ENCODE results near the gene HOXB4.

The HOXB4 gene

DNA sequence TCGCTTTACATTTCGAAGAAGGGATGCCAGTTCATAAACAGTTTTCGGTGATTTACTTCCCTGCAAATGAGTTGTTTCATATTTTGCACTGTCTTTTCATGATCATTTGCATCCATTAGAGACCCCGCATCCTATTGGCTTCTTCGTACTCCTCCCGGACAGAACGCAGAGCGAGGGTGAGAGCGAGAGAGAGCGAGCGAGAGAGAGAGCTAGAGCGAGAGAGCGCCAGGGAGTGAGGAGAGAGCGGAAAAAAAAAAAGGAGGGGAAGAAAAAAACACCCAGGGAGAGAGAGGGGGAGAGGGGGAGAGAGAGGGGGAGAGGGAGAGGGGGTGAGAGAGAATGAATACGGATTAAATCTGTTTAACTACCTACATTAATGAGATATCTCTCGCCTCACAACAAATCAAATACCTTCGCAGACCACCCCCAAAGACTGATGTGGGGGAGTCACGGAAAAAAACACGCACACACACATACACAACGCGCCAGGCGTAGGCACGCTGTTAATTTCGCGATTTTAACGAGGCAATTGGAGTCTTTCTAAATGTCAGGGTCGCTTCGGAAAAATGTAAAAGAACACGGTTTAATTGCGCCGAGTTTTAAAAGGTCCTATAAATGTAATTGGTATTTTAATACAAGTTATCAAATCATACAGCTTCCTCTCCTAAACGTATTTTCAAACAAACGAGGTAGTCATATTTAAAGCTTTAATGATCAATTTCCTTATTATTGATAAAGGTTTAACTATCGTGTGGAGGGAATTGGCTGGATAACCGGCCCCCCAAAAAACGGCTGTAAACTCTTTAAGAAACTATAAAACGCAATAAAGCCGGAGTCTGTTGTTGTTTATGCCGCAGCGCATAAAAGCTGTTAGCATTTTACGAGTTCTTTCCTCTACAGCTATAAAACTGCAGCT, 37.2 kb upstream of the HOXB4 start, which contains the start of gene HOXB8:
TSS of gene HOXB8 (minus strand) at position 246 of the 916 bp plus-strand sequence. CDS start 588 bp downstream, outside the sequence.
- no peak for DNase-seq (ENCODE audit: low read depth)

DNA sequence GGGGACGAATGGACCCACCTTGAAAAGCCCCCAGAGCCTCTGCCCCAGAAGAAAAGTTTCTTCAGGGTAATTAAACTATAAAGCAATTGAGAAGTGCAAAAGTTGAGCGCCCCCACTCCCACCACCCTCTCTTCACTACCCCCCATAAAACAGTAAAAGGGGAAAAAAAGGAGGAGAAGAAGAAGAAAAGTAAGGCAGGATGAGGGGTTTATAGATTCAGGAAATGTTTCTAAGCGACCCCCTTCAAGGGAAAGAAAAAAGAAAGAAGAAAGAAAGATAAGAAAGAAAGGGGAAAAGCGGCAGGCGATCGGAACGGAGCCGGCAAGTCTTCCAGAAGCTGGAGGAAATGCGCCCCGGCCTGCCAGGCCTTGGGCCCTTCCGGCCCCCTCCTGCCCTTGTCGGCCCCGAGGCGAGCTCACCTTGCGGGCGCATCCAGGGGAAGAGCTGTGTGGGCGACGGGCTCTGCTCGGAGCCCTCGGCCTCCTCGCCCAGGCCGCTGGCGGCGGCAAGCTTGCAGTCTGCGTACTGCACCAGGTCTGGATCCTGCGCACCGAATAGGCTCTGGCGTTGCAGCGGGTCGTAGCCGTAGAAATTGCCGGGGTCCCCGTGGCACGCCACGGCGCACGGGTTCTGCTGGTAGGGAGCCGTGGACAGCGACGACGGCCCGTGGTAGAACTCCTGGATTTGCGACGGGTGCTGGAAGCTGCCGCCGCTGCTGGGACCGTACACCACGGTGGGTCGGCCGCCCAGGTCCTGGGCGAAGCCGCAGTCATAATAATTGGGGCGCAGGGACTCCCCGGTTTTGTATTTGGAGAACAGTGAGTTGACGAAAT, 35.9 kb upstream of the HOXB4 start:
- DNase-seq (ENCODE audit: low read depth) = no peak

DNA sequence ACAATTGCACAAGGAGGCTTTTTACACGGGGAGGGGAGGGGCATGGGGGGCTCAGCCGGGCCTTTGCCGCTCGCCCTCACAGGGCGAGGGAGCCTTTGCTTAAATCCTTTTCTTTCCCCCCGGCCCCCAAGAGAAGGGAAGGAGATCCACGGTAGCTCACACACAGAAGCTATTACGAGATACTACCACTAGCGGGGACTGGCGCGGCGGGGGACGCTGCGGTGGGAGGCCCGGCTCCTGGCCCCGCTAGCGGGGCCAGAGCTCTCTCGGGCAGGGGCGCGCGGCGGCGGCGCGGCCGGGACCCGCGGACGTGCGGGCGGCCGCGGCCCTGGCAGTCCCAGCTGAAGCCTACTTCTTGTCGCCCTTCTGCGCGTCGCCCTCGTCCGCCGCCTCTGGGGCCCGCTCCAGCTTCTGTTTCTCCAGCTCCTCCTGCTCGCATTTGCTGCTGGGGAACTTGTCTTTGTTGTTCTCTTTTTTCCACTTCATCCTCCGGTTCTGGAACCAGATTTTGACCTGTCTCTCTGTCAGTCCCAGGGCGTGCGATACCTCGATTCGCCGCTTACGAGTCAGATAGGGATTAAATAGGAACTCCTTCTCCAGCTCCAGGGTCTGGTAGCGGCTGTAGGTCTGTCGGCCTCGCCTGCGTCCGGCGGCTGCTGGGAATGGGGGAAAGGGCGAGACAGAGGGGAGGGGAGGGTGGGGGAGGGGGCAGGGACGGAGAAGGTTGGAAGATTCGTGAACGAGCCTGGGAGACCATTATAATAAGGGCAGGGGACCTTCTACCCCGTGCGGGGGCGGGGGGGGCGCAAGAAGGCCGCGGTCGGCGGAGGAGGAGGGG, 34.9 kb upstream of the HOXB4 start:
- DNase-seq (ENCODE audit: low read depth) = no peak

DNA sequence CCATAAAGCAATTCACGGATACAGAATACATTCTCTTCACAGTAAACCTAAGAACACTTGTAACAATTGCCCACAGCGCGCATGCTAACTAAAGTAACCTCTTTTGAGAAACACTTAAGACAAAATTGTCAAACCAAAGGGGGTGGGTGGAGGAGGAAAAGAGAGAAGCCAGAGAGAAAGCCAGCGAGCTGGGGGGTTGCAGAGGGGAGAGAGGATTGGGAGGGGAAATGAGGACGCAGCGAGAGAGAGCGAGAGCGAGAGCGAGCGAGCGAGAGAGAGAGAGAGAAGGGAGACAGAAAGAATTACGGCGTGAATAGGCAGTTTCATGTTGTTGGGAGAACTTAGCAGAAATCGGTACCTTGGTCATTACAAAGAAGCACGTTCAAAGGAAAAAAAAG, 34.3 kb upstream of the HOXB4 start:
- no peak for DNase-seq (ENCODE audit: low read depth)

DNA sequence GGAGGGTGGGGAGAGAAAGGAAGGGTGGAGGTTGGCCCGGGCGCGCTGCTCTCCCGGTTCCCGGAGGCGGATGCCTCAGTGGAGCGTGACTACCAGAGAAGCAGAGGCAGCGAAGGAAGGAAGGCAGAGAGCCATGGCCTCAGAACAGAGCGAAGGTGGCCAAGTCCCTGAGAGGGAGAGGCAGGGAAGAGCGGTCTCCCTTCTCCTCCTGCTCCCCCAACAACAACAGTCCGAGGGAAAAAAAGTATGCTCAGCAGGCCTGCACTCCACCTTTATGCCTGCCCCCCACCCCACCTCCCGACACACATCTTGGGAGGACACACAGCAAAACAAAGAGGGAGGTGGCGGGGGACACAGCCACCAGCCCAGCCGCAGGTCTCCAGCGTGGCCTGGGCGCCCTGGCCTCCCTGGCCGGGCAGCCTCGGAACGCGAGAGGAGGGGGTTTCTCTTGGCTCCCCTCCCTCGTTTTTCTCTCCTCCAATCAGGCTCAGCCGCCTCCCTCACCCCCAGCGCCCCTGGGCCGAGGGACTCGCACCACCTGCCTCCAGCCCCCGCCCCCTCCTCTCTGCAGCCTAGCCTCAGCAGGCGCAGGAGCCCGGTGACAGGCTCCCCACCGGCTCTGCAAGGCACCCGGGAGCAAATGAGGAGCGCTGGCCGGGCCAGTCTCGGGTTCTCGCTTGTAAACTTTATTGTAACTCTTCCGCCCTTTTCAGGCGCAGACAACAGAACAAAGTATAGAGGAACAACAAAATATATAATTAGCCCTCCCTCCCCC, 33.7 kb upstream of the HOXB4 start:
- DNase-seq (ENCODE audit: low read depth) = no peak

DNA sequence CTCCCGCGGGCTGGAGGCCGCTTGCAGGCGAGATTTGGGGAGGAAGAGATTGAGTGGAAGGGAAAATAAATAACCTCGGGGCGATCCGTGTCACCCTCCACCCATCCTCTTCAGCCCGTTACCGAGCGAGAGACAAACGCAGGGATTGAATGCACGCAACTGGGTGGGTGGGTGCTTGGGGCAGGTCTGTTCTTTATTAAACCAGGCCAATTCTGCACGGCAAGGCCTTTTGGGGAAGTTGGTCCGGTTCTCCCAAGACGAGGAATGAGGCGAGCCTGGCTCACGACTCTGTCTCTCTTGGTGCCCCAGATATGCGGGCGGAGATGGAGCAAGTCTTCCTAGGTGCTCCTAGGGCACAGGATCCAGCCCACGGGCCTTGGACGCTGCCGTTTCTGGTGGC, 33.1 kb upstream of the HOXB4 start:
- DNase-seq (ENCODE audit: low read depth) = no peak

DNA sequence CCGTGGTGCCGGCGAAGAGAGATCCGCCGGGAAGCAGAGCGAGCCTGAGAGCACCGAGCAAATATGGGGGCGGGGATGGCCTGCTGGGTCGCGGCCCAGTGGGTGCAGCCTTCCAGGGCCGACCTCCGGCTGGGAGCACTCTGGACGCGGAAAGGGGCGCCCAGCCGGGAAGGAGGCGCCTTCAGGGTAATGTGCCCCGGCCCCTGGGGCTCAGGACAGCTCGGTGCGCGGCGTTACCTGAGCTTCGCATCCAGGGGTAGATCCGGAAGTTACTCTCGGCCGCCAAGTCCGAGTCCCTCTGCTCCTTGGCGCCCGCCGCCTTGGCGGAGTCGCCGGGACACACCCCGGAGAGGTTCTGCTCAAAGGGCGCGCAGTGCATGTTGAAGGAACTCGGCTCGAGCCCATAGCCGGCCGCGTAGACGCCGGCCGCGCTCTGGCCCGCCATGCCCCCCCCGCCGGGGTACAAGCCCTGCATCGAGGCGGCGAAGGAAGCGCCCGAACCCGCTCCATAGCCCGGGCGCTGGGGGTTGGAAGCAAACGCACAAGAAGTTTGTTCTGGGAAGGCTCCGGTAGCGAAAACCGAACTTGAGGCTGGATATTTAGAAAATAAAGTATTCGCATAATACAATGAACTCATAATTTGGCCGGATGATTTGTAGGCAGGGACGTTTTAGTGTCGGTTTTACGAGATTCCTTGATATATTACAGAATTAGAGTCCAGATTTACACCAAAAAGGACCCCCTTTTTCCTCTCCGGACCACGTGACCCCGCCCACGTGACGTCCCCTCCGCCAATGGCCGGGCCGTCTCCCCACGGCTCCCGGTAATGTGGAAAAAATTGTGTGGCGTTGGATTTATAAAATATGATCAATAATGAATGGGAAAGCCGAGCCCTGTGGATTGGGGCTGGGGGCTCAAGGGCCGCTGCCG, 32.4 kb upstream of the HOXB4 start, which contains the start of gene HOXB7:
TSS of gene HOXB7 (minus strand) at position 736 of the 930 bp plus-strand sequence. CDS start at position 637, 99 bp downstream.
- DNase-seq (ENCODE audit: low read depth) = no peak

DNA sequence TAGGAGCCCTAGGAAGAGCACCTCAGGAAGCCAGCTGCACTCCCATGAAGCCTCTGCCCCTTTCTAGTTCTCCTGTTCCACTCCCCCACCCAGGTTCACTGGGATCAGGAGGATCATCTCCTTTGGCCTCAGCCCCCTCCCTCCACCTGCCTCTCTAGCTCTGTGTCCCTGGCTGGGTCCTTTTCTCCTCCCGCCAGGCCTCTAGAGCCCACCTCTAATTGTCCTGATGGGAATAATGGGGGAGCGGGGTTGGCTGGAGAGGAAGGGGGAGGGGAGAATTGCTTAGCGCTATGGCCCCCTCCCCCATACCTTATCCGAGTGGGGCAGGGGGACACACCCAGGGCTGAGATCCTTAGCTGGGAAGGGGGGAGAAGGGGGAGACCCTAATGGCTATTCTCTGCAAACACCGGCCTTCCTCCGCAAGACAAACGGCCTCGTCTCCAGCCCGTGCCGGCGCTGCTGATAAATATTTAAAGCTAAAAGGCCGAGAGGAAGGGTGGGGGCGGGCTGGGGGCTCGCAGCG, 31.7 kb upstream of the HOXB4 start:
- no peak for DNase-seq (ENCODE audit: low read depth)

DNA sequence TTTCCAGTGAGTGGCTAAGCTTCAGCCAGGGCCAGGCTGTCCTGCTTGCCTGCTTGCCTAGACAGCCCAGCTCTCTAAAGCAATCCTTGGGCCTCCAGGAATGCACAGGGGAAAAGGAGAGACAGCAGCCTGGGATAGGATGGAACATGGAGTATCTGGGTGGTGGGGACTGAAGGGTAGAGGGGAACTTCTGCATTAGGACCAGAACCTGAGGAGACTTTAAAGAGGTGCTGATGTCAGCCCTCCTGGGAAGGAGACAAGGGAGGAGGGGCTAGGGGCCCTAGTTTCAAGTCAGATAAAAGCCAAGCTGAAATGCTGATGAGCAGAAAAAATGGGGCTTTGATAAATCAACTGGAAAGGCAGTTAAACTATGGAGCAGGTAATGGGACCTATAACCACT, 30.9 kb upstream of the HOXB4 start:
- DNase-seq (ENCODE audit: low read depth) = no peak

DNA sequence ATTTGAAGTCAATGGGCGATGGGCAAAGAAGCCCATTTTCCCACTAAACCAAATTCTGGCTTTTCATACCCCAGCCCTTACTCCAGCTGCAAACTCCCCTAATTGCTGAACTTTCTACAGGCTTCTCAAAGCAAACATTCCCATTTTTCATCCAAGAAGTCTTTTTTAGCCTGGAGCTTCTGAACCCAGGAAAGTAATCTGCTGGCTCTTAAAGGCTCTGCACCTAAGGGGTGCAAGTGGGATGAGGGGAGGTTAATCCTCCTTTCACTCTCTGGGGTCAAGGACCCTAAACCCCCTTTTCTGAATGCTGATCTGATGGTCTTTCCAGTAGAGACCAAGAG, 30.3 kb upstream of the HOXB4 start:
- no peak for DNase-seq (ENCODE audit: low read depth)

DNA sequence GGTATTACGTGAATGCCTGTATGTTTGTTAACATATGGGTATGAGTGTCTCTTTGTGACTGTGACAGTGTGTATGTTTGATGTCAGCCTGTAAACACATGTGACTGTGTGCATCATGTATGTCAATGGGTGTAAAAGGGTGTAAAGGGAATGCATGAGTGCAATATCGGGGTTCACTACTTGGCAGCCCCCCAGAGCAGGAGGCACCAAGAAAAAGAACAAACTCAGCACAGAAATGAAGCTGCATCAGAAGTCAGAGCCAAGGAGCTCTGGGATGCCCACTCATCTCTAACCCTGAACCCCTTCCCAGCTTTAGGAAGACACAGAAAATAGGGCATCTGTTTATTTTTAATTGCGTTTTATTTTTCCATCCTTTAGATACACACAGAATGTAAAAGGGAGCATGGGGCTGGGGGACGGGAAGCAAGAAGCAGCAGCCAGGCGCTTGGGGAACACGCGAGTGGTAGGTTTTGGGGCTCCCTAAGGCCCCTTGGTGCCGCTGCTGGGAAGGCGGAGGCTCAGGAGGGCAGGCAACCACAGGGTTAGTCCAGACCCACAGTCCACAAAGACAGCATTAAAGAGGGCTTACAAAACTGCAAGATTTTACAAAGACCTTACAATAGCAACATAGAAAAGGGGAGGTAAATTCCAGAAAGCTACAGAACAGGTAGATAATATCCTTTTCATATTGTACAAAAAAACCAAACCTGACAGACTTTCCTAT, 28.9 kb upstream of the HOXB4 start:
- no peak for DNase-seq (ENCODE audit: low read depth)

DNA sequence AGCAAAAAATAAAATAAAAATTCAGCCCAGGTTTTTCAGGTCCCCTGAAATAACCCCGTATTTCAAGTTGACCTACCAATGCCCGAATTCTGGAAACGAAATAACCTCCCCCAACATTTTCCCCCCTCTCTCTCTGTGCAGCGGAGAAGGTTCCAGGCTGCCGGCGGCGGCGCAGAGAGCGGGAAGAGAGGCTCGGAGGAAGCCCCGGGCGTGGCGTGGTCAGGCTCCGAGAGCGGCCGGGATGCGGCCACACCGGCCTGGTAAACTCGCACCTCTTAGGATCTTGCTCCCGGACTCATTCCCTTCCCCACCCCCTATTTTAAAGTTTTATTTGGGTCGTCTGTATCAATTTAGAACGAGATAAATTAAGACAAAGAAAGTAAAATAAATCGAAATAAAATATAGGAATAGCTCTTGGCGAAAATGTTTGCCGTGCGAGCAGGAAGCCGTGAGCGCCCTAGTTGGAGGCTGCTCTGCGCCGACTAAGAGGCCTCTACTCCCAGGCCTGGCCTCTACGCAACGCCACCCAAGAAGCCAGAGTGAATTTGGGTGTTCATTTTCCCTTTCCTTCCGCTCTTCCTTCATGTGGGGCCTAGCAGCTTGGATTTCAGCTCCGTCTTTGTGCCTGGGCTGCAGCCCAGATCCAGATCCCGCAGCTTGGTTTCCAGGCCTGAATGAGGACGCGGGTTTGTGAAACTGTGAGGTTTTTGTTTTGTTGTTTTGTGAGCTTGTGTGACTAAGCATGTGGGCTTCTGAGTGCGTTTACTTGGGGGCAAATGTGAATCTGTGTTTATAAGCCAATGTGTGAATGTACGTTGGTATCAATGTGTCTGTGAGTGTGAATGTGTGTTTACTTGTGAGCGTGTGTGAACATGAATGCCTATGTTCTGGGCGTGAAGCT, 28.1 kb upstream of the HOXB4 start:
- no peak for DNase-seq (ENCODE audit: low read depth)

DNA sequence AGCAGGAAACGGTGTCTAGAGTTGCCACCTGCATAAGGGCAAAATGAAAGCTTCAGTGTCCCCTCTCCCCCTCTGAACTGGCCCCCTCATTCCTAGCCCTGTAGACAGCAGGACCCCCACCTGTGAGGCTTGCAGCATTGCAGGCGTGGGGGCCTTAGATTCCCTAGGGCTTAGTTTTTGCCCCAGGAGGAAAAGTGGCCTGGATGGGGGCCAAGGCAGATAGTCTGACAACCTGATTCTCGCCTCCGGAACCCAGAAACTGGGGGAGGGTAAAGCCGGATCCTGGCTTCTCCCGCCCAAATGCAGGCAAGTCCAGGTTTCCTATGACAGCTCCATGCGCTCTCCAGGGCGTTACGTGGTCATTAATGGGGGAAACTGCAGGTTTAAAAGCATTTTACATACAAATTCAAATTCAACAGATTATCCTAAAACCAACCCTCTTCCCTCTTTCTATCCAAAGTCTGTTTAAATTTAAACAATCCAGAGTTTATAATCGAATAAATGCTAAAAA, 27.3 kb upstream of the HOXB4 start:
- no peak for DNase-seq (ENCODE audit: low read depth)

DNA sequence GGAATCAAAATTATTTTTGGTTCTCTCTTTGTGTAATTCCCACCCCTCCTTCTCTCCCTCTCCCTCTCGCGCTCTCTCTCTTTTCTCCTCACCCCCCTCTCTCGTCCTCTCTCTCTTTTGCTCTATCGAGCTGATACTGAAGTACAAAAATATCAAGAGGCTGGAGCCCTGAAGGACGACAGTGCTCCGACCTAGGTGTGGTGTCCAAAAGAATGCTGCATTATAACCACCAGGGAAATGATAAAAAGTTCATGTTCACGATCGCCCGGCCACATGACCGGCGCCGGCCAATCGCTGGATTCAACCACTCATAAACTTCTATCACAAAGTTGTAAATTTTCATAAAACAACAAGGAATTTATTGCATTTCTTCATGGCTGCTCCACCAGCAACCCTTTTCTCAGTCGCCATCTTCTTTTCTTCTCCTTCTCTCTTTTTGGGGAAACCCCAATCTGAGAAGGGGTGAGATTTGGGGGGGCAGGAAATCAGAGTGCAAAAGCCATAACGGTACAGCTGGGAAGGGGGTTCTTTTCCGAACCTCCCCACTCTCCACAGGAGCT, 26.7 kb upstream of the HOXB4 start, which contains the start of gene HOXB6:
TSS of gene HOXB6 (minus strand) at position 217 of the 560 bp plus-strand sequence. CDS start 6,836 bp downstream, outside the sequence.
- no peak for DNase-seq (ENCODE audit: low read depth)

DNA sequence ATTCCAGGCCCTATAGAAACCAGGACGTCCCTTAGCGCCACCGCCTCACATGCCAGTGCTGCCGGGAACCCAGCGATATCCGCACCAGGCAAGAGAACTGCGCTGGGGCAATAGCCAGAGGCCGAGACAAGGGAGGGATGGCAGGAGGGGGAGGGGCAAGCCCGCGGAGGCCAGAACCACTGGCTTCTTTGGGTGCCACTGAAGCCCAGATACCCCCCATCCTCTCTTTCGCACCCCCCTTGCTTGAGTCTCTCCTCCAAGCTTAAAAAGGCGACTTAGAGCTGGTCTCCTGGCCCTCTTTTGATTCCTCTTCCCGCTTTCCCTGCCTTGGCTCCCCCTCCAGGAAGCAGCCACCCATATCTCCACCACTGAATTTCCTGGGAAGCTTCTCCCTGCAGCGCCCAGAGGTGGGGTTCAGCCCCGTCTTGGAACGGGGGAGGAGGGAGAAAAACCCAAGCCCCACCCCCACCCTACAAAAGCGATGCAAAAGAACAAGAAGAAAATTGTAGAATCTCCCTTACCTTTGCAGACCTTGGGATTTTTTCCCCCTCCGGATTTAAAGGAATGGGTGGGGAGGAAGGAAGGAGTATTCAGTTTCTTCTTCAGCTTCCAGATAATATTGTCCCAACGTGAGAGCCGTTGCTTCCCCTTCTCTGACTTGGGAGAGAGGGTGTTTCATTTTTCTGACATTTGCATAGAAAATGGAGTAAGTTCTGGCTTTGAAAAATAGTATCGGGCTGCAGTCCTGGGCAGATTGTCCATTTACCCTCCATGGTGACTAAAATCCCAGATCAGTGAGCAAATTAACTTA, 26.0 kb upstream of the HOXB4 start:
- no peak for DNase-seq (ENCODE audit: low read depth)
